HK-2 (cell line): ENCODE measurements around the gene NEK11.

Source experiments
- DNase-seq: peaks from one replicate; pipeline ENCODE4 v3.0.0-alpha.2; 2018; ENCODE audit not compliant: unreplicated experiment

NEK11 gene

DNA sequence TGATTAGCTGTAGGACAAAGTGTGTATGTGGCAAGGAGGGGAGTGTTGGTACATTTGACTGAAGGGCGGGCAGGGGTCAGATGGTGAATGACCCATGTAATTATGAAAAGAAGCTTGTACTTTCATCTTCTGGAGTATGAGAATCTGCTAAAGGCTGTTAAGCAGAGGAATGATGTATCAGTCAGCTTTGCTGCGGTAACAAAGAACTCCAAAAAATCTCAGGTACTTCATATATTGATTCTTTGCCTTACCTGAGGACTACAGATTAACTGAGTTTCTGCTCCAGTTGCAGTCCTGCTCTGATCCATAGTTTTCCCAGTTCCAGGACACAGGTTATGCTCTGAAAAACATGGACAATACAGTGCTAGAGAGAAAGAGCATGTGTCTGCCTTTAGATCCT lies 115.1 kb downstream of the NEK11 start:
- no peak for DNase-seq

GRCh38 chr3:131142580-131142979 lies 115.9 kb downstream of the NEK11 start:
- no peak for DNase-seq

GRCh38 chr3:131143802-131144201 lies 117.1 kb downstream of the NEK11 start:
- no peak for DNase-seq

DNA sequence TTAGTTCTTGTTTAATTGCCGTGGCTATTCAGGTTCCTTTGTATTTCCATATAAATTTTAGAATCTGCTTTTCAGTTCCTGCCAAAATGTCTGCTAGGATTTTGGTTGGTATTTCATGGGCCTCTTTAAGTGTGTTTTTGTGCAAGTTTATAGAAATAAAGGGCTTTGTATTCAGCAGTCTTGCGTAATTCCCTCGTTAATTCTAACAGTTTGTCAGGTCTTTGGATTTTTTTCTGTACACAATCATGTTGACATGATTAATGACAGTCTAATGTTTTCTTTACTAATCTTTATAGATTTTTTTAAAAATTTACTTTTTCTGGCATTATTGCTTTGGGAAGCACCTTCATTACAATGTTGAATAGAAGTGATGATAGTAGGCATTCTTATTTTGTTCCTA lies 120.9 kb downstream of the NEK11 start:
- no peak for DNase-seq

DNA sequence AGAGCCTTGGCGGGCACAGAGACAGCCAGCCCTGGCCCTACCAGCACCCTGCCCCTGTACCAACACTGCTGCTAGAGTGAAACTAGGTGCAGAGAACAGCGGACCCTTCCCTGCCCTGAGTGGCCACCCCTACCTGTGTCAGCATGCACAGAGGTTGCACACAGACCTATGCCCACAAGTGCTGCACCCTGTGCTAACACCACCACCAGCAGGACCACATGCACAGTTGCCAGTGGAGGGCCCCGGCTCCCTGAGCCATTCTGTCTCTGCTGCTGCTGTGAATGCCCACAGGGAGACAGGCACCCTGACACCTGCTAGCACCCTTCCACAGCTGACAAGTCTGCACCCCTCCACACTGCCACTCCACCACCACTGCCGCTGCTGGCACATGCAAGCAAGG lies 131.8 kb downstream of the NEK11 start:
- DNase-seq = no peak

DNA sequence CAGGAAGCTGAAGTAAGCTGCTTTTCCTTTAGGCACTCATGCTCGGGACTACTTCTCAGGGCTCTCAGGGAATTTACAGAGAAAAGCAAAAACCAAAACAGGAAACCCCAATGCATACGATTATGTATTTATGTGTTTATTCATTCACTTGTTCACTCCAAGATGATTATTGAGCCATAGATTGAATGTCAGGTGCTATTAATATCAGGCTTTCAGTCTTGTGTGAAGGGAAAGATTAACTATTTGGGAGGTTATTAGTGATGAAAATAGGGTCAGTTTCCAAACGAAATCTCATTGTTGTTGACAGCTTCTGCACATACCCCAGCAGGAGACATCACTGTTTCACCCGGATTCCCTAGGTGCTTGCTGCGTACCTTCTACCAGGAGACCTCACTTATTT lies 135.8 kb downstream of the NEK11 start:
- no peak for DNase-seq

- DNase-seq = no peak
Measured at GRCh38 chr3:131167867-131168266, 141.2 kb downstream of the NEK11 start.

GRCh38 chr3:131169331-131169730 lies 142.7 kb downstream of the NEK11 start:
- DNase-seq = no peak

GRCh38 chr3:131172502-131173200 lies 146.0 kb downstream of the NEK11 start:
- DNase-seq = no peak

DNA sequence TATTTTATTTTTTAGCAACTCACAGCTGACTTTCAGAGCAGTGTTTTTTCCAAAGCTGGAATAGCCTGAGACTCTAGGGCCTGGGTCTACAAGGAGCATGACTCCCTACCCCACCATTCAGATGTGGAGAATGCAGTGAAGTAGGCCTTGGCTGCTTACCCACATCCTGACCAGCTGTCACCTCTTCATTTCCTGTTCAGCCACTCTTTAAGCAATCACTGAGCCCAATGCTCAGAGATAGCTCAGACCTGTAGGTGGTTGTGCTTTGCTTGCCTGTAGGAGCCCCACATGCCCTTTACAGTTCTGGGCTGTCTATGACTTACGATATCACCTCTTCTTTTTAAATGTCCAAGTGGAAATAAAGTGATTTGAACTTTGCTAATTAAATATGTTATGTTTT lies 148.1 kb downstream of the NEK11 start:
- peak; percentile 7 for DNase-seq

DNA sequence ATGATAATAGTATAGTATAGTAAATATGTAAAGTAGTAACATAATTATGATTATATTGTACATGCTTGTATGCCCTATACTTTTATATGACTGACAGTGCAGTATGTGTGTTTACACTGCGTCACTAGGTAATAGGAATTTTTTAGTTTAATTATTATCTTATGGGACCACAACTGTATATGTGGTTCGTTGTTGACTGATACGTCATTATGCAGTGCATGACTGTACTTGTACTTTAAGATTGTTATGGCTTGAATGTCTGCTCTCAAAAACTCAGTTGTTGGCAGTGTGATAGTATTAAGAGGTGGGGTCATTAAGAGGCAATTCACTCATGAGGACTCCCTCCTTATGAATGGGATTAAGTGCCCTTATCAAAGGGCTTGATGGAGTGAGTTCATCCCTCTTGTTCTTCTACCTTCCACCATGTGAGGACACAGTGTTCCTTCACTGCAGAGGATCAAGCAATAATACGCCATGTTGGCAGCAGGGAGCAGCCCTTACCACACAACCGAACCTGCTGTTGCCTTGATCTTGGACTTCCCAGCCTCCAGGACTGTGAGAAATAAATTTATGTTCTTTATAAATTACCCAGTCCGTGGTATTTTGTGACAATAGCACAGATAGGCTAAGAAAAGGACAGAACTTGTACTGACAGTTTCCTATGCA lies 152.2 kb downstream of the NEK11 start:
- DNase-seq = no peak

- no peak for DNase-seq
Measured at GRCh38 chr3:131192701-131193100, 166.0 kb downstream of the NEK11 start.

DNA sequence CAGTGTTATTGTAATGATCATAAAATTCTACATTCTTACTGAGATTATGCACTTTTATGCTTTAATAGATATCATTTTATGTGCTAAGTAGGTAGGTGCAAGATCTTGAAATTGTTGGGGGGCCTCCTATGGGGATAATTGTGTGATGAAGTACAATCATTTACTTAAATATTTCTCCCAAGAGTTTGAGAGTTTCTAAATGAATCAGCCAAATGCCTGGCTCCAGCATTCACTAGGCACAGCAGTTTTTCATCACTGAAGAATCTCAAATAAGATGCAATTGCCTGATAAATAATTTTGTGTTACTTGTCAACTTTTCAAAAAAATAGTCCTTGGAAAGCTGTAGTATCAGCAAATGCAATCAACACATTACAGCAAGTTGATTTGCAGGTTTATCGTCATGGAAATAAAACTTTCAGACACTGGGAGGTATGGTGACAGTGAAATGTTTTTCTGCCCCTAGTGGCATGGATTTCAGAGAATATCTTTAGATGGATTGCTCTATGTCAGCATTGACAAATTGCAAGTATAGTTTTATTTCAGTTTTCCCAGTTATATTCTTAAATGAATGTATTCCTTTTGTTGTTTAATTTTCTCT lies 167.1 kb downstream of the NEK11 start:
- DNase-seq = no peak

DNA sequence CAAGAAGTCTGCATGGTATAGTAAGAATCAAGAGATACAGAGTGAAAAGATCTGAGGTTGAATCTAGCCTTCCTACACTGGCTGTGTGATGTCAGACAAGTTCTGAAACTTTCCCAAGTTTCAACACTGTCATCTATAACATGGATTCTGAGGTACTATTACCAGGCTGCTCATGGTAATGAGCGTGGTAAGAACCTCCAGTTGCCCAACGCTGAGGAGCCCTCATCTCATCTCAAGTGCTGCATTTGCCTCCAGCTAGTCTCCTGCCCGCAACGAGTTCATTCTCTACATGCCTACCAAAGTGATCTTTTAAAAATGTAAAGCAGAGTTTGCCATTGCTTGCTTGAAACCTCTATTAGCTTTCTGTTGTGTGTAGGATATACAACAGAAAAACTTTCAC lies 168.1 kb downstream of the NEK11 start:
- no peak for DNase-seq

DNA sequence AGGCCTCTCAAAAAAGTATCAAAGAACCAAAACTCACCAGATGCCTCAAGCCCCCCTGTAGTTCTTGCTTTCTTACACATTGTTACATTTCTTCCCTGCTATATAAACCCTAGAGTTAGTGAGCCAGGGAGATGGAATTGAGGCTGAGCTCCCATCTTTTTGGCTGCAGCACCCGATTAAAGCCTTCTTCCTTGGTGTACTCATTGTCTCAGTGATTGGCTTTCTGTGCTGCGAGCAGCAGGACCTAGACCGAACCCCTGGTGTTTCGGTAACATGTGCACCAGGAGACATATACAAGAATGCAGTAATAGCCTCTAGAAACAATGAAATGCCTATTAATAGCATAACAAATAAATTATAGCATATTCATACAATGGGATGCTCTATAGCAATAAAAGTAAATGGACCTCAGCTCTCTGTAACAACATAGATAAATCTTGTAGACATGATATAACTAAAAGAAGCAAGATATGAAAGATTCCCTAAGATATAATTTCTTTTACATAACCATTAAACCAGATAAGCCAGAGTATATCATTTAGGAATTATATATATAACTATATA lies 174.0 kb downstream of the NEK11 start:
- no peak for DNase-seq

GRCh38 chr3:131216330-131216729 lies 189.7 kb downstream of the NEK11 start:
- no peak for DNase-seq

DNA sequence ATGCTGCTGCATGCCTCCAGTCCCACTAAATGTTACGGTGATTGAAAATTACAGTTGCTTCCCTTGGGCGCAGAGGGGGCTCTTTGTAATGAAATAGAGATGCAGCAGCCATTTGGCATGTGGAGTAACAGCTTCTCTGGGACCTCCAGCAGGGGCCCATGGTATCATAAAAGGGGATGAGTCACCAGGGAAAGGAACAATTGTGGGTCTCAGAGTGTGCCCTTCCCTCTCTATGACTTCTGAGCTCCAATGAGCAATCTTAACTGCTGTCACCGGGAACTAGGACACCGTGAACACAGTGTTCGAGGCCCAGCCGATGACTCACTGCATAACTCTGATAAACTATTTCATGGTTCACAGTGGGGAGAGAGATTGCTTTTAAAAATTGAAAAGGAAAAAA lies 190.1 kb downstream of the NEK11 start:
- DNase-seq = peak; percentile 59

DNA sequence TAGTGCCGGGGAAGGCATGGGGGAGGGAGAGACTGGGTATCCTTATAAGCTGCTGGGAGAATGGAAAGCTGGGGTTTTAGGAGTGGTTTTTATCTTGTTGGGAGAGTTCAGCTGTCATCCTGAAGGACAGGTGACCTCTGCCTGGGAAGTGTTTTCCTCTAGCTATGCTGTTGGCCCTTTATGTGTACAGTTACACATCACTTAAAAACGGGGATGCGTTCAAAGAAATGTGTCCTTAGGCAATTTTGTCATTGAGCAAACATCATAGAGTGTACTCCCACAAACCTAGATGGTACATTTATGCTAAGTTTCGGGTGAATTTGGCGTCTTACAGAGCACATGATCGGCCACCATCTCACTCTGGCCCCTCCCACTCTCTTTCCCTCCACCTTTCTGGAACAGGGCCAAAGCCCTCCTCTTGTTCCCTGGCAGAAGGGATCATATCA lies 190.6 kb downstream of the NEK11 start:
- DNase-seq = no peak

GRCh38 chr3:131218196-131218595 lies 191.5 kb downstream of the NEK11 start:
- DNase-seq = peak; percentile 20

- no peak for DNase-seq
Measured at GRCh38 chr3:131221731-131222130, 195.1 kb downstream of the NEK11 start.

GRCh38 chr3:131222599-131222998 lies 195.9 kb downstream of the NEK11 start:
- DNase-seq = no peak

- DNase-seq = no peak
Measured at GRCh38 chr3:131223373-131224289, 197.0 kb downstream of the NEK11 start.
